ENCODE results near the gene MARK3.

The MARK3 gene

DNA sequence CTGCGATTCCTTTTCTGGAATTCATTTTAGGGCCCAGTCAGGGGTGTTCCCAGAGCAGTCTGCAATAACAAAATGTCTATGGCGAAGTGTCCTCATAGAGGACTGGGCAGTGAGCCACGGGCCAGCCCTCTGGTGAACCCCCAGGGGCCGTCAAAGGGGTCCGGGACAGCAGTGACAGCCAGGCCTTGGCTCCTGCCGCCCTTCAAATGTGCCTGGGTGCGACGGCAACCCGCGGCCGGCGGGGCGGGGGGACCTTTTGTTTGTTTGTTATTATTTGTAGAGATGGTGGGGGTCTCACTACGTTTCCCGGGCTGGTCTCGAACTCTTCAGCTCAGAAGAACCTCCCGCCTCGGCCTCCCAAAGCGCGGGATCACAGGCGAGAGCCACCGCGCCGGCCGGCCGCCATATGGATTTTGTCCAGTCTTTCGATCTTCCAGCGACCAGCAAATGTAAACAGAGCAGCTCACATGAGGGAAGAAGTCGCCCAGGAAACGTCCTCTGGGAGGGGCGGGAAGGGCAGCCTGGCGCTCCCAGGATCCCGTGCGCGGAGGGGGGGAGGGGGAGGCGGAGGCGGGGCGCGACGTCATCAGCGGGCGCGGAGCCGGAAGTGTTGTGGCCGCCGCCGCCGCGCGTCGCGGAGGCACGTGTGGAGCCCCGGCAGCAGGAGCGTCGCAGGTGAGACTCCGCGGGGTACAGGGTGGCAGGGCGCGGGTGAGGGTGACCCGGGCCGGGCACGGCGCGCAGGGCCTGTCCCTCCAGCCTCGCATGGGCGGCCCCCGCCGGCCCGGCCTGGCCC is 143.6 kb downstream of the MARK3 start, which contains the start of gene TRMT61A:
Gene TRMT61A, plus strand, starts transcription at position 610 of the 796 bp plus-strand sequence. CDS start 783 bp downstream, outside the sequence.
- DNase-seq: peak; percentile 83

DNA sequence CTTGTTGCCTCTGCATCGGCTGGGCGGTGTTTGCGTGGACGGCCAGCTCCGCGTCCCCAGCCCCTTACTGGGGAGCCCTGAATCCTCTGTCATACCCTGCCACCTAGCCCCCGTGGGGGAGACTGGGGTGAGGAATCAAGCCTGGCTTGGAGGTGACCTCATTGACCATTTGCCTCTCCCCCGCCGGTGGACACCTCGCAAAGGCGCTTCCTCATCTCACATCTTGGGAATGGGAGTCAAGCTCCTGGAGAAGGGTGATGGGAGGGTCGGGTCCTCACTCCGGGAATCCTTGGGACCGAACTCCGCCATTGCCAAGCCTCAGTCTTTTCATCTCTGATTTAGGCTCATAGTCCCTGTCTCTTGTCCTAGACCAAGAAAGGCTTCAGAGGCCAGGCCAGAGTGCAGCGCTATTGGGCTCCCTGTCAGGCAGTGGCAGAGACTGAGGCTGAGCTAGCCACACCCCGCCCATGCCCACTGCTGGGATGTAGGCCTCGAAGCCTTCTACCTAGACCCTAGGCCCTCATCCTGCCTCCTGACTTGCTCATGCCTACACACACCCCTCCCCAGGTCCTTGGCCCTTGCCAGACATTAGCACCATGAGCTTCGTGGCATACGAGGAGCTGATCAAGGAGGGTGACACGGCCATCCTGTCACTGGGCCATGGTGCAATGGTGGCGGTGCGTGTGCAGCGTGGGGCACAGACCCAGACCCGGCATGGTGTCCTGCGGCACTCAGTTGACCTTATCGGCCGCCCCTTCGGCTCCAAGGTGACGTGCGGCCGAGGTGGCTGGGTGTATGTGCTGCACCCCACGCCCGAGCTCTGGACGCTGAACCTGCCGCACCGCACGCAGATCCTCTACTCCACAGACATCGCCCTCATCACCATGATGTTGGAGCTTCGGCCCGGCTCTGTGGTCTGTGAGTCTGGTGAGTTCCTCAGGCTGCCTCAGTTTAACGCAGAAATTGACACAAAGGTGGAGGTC is 144.5 kb downstream of the MARK3 start:
- no peak for DNase-seq

DNA sequence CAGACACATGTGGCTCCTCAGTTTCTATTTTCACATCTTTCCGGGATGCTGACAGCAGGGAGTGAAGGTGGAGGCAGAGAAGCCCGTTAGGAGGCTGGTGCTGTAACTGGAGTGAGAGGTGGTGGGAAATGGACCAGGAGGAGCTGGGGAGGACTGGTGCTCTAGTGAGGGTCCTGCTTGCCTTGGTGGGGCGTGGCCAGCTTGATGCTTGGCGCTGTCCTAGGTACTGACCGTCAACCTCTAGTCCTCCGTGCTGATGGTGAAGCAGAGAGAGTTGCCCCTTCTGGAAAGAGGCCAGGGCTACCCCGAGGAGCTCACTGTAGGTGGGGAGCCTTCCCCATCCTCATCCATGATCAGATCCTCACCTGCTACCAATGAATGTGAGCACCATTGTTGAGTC is 145.2 kb downstream of the MARK3 start:
- DNase-seq: no peak

DNA sequence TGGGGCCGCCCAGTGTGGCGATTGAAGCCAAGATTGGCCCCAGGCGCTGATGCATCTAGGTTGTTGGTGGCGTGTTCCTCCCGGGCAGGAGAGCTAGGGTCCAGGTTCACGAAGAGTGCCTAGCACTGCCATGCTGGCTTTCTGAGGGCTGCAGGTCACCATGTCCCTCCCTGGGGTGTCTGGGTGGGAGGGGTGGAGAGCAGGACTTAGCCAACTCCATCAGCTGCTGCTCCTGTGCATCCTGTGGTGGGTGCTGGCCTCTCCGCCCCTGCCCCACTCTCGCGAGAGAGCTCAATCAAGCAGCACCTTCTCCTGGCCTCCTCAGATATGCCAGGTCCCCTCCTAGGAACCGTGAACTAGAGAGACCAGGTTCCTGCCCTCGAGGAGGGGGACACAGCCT is 145.6 kb downstream of the MARK3 start:
- no peak for DNase-seq

DNA sequence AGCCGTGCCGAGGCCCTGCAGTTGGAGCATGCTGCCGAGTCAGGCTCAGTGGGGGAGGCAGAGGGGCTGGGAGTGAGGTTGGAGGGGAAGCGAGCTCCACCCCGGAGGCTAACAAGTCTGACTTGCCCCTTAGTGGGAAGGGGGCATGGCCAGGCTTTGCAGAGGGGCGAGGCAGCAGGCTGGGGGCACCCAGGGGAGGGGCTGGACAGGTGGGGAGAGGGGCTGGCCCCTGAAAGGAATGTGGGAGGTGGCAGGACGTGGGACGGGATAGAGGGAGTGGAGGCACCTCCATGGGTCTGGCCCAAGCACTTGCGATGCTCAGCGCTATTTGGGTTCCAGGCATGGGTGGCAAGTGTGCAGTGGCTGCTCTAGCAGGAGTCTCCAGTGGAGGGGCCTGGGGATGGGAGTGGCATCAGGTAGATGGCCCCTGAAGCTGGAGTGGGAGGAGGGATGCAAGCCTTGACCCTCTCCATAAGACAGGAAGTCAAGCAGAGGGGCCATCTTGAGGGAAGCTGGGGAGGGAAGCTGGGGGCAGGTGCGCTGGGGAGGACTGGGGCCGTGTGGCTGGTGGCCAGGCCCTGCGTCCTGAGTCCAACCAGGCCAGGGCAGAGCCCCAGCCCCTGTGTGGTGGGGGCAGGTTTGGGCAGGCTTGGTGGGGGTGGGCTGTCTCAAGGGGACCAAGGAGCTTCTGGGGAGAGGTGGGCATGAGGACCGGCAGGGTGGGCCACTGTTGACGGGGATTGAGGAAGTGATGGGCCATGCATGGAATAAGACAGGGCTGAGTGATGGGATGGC is 146.4 kb downstream of the MARK3 start:
- DNase-seq: no peak

DNA sequence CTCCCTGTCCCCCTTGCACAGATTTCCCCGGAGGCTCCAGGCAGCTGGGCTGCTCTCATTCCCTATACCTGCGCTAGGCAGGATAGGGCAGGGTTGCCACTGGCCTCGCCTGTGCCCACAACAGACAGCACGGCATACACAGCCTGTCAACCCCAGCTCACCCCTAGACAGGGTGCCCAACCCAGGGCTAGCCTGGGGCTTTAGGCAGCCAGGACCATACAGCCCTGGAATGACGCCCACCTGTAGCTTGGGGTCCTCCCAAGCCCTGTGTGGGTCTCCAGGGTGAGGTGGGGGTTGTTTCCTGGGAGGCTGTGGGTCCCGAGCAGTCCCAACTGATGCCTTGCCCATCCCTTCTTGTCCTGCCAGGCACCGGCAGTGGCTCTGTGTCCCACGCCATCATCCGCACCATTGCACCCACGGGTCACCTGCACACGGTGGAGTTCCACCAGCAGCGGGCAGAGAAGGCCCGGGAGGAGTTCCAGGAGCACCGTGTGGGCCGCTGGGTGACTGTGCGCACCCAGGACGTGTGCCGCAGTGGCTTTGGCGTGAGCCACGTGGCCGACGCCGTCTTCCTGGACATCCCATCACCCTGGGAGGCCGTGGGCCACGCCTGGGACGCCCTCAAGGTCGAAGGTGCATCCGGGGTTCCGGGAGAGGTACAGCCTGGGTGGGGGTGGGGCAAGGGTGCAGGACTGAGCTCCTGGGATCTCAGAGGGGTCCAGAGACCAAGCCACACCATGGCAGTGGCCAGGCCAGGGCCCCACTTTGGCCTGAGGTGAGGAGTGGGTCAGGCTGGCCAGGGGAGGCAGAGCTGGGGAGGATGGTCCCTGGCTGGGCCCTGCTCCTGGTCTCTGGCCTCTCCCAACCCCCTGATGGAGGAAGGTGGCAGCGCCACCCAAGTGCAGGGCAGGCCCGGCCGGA is 147.3 kb downstream of the MARK3 start:
- DNase-seq: no peak

DNA sequence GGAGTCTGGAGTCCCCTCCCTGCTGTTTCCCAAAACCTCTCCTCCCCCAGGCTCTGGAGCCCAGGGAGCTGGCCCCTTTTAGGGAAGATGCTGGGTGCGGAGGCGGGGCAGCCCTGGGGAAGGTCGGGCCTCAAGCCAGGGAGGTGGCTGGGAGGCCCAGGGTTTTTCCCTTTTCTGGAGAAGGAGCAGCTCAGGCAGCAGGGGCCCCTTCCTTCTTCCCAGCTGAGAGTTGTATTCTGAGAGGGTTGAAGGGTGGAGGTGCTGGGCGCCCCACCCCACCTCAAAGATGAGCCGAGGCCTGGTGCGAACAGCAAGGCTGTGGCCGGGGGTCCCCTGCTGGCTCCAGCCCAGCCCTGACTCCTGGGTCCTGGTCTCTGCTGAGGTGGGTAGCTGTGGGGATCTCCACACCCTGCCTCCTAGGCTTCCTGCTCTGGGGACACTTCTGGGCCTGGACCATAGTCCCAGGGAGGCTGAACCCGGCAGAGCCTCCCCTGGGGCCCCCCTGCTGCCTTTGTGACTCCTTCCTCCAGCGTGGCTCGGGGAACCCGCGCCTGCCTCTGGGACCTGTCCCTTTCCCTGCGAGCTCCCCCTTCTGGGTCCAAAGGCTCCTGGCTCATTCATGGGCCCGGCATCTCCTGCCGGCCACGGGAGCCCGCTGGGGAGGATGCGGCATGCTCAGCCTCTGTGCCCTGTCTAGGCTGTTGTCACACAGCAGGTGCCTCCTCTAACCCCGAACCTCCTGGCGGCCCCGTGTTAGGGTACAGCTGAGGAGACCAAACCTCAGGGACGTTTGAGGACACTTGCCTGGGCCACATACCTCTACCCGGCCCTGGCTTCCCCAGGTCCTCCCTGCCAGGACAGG is 148.2 kb downstream of the MARK3 start:
- DNase-seq: no peak

DNA sequence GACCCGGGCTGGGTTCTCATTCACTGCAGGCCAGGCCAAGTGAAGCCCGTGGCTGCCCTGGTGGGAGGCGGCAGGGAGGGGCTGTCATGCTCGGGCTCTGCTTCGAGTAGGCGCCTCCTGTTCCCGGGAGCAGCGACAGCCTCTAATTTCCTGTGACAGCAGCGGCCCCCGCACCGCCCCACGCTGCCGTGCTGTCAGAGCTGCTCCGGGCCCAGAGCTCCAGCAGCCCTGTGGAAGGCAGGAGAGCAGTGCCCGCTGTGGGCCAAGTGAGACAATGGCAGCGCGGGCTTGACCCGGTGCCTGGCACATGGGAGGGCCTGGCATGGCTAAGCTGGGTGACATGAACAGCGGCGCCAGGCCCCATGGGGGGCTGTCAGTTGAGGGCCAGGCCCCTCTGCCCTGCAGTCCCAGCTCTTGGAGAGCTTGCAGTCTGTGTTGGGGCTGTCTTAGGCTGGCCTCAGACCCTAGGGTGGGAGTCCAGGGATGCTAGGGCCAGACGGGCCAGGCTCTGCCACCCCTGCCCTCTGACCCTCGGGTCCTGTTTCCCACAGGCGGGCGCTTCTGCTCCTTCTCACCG is 148.9 kb downstream of the MARK3 start:
- no peak for DNase-seq

DNA sequence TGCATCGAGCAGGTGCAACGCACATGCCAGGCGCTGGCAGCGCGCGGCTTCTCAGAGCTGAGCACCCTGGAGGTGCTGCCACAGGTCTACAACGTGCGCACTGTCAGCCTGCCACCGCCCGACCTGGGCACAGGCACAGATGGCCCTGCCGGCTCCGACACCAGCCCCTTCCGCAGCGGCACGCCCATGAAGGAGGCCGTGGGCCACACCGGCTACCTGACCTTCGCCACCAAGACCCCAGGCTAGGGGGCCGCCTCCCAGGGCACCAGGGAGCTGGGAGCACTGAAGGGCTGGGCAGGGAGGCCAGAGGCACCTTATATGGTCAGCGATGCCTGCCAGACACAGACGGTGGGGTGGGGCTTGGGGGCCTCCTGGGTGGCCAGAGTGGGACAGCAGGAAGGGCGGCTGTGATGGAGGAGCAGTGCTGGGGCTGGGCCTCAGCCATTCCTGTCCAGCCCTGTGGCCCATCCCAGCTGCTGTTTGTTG is 149.4 kb downstream of the MARK3 start:
- DNase-seq: no peak

DNA sequence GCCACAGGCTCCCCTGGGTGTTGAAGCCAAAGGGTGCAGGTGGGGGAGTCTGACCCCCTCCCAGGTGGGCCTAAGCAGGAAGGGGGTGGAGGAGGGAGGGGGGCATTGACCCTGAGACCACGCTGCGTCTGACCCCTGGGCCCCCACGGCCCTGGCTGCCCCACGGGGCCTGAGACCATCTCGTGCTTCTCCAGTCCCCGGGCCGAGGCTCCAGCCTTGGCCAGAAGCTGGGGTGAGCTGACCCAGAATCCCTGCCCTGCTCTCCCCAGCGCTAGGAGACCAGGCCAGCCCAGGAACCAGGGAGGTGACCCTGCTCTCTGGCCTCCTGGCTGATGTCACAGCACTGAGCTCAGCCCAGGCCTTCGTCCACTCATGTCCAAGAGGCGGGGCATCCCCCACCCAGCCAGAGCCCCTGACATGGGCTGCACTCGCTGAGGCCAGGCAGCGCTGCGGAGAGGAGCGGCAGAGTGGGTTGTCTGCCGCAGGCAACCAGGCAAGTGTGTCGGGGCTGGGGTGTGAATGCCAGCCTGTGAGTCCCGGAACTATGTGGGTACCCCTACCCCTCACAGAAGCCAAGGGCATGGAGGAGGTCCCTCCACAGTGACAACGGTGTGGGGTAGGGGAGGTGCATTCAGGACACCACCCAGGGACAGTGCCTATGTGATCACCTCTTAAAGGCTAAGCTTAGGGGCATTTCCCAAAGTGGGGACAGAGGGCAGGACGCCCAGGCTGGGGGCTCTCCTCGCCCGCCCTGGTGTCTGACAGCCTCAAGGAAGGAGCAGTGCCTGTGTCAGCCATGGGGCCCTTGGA is 150.1 kb downstream of the MARK3 start:
- DNase-seq: no peak

DNA sequence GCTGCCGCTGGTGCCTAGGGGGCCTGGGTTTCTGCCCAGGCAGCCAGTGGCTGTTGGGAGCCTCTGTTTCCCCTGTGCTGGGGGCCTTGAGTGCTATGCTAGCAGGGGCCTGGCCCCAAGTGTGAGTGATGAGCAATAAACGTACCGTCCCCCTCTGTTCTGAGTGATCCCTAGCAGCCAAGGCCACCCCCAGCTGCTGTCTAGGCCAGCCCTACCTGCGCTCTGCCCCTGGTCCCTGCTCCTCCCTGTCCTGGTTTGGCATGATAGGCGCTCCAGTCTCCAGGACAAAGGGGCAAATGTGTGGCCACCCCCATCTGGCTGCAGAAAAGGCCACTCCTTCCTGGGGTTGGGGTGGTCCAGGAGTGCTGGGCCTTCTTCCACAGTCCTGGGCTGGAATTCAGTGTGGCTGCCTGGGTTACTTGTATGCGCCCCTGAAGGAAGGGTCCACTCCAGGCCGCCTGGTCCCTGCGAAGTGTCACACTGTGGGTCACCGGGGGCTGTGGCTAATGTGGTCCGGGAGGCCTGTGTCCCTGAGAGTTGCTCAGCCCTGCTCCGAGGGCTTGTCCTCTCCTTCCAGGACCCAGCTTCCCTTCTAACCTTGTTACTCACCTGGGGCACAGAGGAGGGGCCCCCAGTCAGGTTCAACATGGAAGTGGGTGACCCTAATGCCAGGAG is 150.8 kb downstream of the MARK3 start:
- DNase-seq: no peak

DNA sequence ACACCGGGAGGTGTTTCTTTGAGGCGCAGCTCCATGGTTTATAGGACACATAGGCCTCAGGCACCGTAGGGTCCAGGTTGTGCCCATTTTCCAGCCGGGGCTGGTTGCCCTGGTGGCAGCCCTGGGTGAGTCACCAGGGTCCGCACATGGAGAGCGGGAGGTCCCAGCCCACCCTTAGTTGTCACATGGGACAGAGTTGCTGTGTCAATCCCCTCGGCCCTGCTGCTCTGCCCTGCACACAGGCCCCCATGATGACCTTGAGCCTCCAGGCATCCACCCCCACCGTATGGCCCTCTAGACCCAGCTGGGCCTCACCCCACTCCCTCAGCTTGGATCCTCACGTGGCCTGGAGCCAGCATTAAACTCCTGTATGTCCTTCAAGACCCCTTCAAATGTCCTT is 151.5 kb downstream of the MARK3 start:
- no peak for DNase-seq

DNA sequence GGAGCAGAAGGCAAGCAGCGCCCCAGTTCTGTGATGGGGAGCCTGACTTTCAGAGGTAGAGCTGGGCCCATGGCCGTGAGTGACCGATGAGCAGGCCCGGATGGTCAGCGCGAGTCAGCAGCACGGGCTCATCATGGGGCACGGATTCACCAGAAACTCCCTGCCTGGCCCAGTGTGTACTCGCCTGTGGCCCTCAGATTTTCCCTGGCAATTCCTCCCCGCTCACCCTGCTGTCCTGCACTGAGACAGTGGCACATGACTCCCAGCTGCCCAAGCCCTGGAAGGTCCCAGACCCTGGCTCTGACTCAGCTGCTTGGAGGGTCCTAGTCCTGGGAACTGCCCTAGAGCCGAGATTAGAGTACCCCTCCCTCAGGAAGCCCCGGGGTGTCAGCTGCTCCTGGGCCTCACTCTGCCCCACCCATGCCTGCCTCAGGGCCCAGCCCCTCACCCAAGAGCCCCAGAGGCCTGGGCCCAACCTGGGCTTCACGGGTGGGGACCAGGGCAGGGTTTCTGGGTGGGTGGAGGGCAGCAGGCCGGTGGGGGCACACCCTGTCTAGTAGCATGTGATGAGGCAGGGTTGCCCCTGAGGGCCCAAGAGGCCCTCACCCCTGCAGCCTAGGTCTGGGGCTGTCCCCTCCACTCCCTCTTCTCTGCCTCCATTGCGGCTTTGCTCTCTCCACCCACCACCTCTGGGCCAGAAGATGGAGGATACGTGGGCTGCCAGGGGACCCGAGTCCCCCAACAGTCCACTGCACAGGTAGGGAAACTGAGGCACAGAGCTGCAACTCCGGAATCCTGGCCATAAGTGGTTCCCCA is 152.2 kb downstream of the MARK3 start:
- no peak for DNase-seq

DNA sequence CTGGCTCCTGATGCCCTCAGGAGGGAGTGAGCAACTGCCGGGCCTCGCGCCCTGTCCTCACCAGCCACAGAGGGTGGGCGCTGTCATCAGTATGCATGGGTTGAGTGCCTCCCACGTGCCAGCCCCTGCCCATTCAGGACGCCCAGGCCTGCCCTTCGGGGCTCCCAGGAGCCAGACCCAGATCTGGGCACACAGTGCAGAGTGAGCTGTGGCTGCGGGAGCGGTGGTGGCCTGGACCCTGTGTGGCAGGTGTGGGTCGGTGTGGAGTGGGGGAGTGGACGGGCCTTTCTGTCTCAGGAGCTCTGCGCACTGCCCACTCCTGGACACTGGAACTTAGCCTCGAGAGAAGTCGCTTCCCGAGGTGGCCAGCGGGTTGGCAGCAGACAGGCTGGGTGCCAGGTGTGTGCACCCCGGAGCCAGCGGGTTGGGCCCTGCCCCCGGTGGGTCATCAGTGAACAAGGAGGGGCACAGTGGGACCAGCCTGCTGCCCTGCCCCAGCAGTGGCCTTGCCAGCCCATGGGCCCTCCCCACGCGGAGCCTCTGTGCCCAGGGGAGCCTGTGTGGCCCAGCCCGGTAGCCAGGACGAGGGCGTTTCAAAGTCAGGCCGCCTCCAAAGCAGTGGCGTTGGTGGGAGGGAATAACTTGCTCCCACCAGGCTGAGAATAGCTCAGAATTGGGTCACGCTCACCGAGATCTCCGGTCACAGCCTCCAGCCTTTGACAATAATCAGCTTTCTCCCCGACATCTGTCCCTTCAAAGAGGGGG is 153.3 kb downstream of the MARK3 start:
- DNase-seq: no peak

DNA sequence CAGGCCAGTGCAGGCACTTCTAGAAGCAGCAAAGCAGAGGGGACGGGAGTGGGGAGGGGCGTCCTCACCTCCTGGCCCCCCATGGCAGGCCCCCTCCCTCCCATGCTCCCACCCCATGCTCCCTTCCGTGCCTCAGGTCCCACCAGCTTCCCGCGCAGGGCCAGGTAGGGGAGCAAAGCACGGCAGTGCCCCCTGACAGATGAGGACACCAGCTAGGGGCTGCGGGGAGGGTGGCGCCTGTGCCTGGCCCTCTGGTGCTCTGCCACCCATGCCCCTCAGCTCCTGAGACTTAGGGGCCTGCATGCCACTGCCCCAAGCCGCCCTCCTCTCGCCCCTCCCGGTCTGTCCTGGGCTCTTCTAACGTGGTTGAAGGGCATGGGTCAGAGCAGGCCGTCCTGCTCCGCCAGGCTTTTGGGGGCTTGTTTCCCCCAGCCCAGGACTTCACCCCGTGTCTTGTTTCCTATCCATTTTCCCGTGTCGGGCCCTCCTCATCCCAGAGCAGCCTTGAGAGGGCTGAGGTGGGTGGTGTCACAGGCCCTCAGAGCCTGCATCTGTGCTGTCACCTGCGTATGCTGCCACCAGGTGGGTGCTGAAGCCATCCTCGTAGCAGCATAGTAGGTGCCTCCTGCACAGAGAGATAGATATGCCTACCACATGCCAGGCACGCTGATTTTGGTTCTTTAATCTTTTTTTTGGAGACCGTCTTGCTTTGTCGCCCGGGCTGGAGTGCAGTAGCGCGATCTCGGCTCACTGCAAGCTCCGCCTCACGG is 154.0 kb downstream of the MARK3 start:
- DNase-seq: no peak

All from activated CD4-positive, alpha-beta T cell treated with anti-CD3 and anti-CD28 coated beads, Interleukin-10, Interleukin-2, amounts not matched to agents 100 ng/mL and 50 ng/mL, durations not matched to agents 16 hours and 8 hours (primary cell).